Frontal cortex (tissue), 4 donors: ENCODE results near the gene THOC1. TPM values are rescaled to one million over a fixed set of nuclear protein-coding genes. Genes with fewer than 3 reads are reported as not detected.

Source experiments
- DNase-seq, 2 donors: peaks; one replicate each; pipeline ENCODE4 v3.0.0; 2012; ENCODE audit warnings: low spot score in 2 of 2
- FAIRE-seq: peaks from 2 replicates; lab custom pipeline; 2012; peaks lifted over from hg19 to GRCh38; lab: Jason Lieb, UNC
- total RNA-seq: library from RNA; depleted of rRNA; stranded (reverse); fragments of >200 nt; gene quantifications from one replicate; pipeline ENCODE4 v1.2.3, GENCODE V29; 2014
- donor health status: control.
- donor health status: control.
- donor health status: control.

The THOC1 gene
- total RNA-seq, 1 donor from 2014 or later = 65.6 TPM

DNA sequence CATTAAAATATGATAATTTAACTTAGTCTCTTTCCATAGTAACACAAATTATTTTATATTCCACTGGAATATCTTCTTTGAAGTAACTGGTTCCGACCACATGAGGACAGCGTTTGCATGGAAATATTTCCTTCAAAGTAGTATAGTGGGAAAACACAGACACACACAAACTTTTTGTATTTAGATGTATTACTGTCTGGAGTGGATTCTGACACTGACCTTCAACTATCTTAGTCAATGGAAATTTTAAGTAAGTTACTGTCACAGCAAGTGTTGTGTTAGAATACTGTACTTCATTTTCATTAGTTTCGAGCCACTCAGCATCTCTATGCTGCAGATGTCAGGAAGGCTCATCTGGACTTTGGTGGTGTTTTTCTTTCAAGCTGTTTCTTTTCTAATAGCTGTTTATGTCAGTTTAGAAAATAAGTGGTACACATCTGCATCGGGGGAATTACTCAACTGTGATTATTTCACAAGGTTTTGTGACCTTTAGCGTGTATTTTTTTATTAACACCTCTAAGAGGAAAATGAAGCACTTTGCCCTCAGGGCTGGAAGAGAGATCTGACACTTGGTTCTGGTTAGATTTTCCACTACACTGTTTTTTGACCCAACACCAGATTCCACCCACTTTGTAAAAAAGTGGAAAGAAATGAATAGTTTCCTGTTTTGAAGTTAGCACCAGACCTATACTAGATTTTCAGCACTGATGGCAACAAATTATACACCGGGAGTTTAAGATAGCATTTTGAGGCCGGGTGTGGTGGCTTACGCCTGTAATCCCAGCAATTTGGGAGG is 18.9 kb upstream of the THOC1 start:
- DNase-seq (peak in 1 of 2 donors; percentile 23), FAIRE-seq (peak; percentile 34)

DNA sequence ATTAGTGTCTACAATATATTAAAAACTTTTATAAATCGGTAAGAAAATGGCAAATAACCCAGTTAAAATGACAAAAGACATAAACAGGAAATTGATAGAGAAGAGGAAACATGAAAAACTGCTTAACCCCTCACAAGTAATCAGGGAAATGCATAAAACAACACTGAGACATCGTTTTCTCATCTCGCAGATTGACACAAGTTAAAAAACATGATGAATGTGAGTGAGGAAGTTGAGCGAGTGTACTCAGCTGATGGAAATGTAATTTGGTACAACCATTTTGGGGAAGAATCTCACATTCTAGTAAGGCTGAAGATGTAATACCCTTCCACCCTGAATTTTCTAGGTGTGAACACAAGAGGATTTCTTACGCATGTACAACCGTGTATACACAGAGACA is 18.0 kb upstream of the THOC1 start:
- no peak for DNase-seq
- FAIRE-seq = no peak

DNA sequence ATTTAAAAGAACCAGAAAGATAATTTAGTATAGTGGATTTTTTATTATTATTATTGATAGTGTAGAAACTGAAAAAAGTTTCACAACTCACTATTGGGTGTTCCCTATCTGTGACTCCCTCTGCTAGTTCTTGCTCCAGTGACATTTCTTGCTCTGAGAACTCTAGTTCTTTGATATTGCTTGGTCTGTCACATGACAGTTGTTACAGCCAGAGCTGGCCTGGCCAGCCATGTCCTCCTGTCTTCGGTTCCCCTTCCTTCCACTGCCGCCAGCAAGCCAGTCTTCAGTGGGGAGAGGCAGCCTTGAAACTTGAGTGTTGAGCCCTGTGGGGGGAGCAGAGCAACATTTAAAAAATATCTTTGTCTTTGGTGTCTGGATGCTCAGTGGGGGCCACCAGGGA is 7.6 kb upstream of the THOC1 start:
- no peak for FAIRE-seq
- no peak for DNase-seq

- DNase-seq (no peak), FAIRE-seq (no peak)
Measured at GRCh38 chr18:274313-274712, 6.5 kb upstream of the THOC1 start.

DNA sequence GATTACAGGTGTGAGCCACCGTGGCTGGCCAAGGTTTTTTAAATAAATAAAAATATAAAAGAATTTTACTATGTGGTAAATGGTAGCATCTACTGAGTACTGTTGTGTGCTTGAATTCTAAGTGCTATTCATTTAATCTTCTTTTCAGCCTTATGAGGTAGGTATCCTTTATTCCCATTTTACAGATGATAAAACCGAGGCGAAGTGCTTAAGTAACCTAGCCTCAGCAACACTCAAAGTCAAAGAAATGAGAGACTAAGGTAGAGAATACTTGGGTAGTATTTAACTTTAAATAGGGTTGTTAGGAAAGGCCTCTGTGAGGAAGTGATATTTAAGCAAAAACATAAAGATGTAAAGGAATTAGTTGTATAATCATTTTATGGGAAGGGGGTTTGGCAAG is 5.7 kb upstream of the THOC1 start:
- DNase-seq = no peak
- no peak for FAIRE-seq

DNA sequence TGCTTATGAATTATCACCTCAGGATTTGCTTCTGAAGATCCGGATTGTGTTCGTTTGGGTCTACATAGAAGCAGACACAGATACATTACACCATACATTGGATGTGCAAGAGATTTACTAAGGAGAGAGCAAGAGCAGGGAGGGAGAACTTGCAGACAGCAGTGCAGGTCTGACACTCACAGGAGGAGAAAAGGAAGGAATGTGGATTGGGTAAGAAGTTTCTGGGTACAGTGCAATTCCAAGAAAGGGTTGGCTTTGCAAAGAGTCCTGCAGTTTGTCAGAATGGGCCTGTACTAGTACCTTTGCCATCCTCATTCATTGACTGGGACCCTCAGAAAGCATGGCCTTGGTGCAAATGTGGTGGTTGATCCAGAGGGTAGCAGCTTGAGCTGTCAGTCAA is 4.8 kb upstream of the THOC1 start:
- DNase-seq (no peak), FAIRE-seq (no peak)

GRCh38 chr18:269480-270095 is 1.7 kb upstream of the THOC1 start:
- DNase-seq (no peak), FAIRE-seq (no peak)

- peak in 1 of 2 donors; percentile 42 for DNase-seq
- no peak for FAIRE-seq
Measured at GRCh38 chr18:267380-267687, 513 bp downstream of the THOC1 start.

- FAIRE-seq (no peak), DNase-seq (no peak)
Measured at GRCh38 chr18:261398-262073, 6.3 kb downstream of the THOC1 start.

DNA sequence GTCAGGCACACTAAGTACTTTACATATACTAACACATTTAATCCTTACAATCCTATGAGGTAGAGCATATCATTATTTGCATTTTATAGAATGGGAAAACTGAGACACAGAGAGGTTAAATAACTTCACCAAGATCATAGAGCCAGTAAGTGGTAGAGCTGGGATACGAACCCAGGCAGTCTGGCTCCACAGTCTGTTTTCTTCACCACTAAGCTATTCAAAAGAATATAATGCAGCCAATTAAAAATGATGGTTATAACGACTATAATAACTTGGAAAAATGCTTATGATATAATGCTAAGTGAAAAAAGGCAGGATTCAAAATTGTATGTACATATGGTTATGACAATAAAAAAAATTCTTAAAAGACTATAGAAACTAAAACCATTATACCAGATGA is 7.3 kb downstream of the THOC1 start:
- DNase-seq = no peak
- no peak for FAIRE-seq

DNA sequence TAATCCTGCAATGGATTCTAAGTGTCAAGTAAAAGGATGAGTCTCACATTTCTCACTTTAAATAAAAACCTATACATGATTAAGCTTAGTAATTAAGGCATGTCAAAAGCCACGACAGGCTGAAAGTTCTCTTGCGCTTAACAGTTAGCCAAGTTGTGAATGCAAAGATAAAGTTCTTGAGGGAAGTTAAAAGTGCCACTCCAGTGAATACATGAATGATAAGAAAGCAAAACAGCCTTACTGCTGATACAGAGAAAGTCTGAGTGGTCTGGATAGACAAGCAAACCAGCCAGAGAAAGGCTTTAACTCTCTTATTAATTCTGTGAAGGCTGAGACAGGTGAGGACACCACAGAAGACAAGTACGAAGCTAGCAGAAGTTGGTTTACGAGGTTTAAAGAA is 12.7 kb downstream of the THOC1 start:
- FAIRE-seq (no peak), DNase-seq (no peak)

GRCh38 chr18:253121-253520 is 14.7 kb downstream of the THOC1 start:
- FAIRE-seq (no peak), DNase-seq (no peak)

- FAIRE-seq (no peak), DNase-seq (no peak)
Measured at GRCh38 chr18:251572-251971, 16.3 kb downstream of the THOC1 start.

- DNase-seq (no peak), FAIRE-seq (no peak)
Measured at GRCh38 chr18:250685-251084, 17.2 kb downstream of the THOC1 start.

GRCh38 chr18:248053-248452 is 19.8 kb downstream of the THOC1 start:
- DNase-seq = no peak
- FAIRE-seq = no peak

DNA sequence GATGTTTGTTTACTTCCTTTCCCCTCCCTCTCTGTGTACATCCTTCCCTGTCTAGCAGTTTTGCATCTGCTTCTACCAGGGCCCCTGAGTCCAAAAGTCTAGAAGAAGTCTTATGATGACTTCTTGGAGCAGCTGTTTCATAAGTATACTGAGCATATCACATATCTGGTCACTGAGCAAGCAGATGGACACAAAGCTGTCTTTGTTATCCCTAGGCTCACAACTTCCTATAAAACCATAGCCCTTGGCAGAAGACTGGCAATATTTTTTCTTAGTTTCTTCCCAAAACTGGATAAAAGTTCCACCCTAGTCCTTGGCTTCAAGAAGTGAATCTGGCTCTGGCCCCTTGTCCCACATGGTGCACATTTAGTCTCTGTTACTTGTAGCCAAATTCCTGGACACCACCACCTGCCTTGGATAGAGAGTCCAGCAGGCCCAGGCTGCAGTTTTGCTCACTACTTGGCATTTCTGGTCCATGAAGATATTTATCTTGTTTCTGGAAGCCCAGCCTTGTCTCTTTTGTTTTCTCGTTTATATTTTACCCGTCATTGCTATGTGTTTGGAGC is 22.5 kb downstream of the THOC1 start:
- DNase-seq = no peak
- no peak for FAIRE-seq

- FAIRE-seq (no peak), DNase-seq (no peak)
Measured at GRCh38 chr18:240175-240574, 27.7 kb downstream of the THOC1 start.

GRCh38 chr18:231563-231962 is 36.3 kb downstream of the THOC1 start:
- DNase-seq (no peak), FAIRE-seq (no peak)

GRCh38 chr18:228586-228985 is 39.3 kb downstream of the THOC1 start:
- no peak for FAIRE-seq
- no peak for DNase-seq

DNA sequence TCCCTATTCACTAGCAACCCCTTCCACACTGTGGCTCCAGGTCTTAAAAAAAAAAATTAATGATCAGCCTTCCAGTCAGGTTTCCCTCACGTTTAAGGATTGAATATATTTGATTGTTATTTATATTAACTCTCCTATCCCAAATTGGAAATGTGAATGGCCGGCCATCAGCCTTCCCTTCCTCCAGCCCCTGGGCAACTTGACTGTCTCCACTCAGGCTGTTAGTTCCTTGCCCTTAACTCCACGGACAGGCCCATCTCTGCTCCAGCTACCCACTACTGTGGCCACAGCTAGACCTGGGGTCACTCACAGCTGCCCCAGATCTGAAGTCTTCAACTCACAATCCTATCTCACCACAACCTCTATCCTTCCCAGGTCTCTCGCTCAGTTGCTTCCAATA is 39.9 kb downstream of the THOC1 start:
- FAIRE-seq (no peak), DNase-seq (no peak)

DNA sequence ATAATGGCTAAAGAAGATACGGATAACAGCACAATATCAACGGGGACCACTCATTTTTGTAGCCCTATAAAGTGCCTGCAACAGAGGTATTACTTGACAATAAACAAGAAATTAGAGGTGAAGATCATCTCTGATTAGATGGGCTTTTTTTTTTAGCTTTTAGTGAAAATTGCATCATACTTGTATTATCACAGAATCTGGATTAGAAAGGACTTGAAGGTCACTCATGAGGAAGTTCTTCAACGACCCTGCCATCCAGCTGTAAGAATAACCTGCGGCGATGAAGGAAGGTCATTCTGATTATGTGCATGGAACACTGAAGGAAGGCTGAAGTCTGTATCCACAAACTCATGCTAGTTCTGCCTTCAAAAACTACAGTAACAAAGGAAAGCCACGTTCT is 40.5 kb downstream of the THOC1 start:
- no peak for DNase-seq
- no peak for FAIRE-seq
